ENCODE results near the gene HPGDS. TPM values are rescaled to one million over a fixed set of nuclear protein-coding genes. Genes with fewer than 3 reads are reported as not detected.

The HPGDS gene
- total and polyA plus RNA-seq, 2 donors (not counting 1 experiment from before 2014, with no cell fraction given): not detected

DNA sequence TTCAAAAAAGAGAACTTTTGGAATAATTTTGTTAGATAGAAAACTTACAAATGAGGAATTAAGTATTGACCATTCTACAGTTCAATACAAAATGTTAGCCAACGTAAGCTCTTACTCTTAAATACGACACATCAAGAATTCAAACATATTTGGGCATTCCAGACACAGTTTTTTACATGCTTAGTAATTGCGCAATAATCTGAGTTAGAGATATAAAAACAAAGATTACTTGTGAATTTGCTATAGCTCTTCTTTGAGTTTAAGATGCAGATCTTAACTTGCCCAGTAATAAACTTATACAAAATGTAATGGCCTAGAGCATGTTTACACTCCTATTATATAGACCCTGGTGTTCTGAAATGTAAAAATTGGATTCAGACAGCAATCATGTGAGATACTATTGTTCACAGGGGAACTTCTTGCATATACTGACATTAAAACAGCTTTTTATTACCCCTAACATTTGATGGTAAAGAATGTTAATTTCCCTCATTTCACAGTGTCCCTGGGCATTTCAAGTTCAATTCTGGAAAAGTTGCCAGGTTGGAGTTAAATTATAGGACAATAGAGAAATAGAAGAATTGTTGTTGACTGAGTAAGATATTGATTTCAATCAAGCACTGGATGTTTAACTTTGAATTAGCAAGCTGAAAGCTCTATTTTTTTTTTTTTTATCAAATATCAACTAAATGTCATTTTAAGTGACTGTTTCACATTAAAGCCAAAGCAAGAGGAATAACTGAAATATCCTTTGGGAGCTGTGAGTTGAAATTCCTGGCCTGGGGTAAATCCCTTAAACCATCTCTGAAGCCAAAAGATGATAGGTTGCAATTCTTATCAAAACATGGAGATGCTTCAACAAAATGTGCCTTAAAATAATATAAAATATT, 910 bp downstream of the HPGDS start:
- no peaks in the 10 kb centered on the region for H3K9me3 Mint-ChIP-seq (ENCODE audit: insufficient read depth)
- H3K4me1 Mint-ChIP-seq: peaks cover 15% of the 10 kb centered on the region
- H3K27ac Mint-ChIP-seq: no peak overlapping the region
- Histone ChIP-seq H3K79me2 (ENCODE audit: control insufficient read depth, insufficient read depth, low read length) (no peaks in the 10 kb centered on the region), H3K9me3 (ENCODE audit: control extremely low read depth in 1 of 3, control insufficient read depth in 2 of 3, insufficient read depth in 1 of 3, low read length in 2 of 3) (peaks cover 0 to 3% (median 0%) of the 10 kb centered on the region in 3 donors), H2AFZ (ENCODE audit: insufficient read depth, low read depth, low read length, poor library complexity, severe bottlenecking) (no peak overlapping the region), H3K27me3 (replicated peaks in 1 of 4; ENCODE audit: control extremely low read depth in 1 of 4, control insufficient read depth in 3 of 4, insufficient read depth in 4 of 4, low read length in 3 of 4) (no peaks in the 10 kb centered on the region), H3K4me3 (ENCODE audit: control extremely low read depth in 1 of 5, extremely low read depth in 1 of 5, insufficient read depth in 1 of 5, low read depth in 2 of 5, low read length in 4 of 5) (no peak overlapping the region), H4K20me1 (ENCODE audit: control insufficient read depth, insufficient read depth, low read length, poor library complexity, severe bottlenecking) (no peaks in the 10 kb centered on the region), H3K36me3 (replicated peaks in 1 of 2; ENCODE audit: control extremely low read depth in 1 of 2, control insufficient read depth in 1 of 2, extremely low read depth in 1 of 2, insufficient read depth in 2 of 2, low read length in 1 of 2) (no peaks in the 10 kb centered on the region), H3K4me1 (ENCODE audit: control insufficient read depth in 2 of 2, insufficient read depth in 2 of 2, low read length in 2 of 2) (no peaks in the 10 kb centered on the region), H3K4me2 (replicated peaks; ENCODE audit: low read depth, low read length, poor library complexity, severe bottlenecking) (no peak overlapping the region), H3K9ac (ENCODE audit: low read length) (no peak overlapping the region), H3K27ac (ENCODE audit: low read length in 2 of 2) (no peak overlapping the region)
- TF ChIP-seq EZH2 (IDR thresholded peaks at IDR 0.05; ENCODE audit: borderline replicate concordance, insufficient read depth, low read depth, low read length, poor library complexity, severe bottlenecking): no peak
- POLR2A ChIA-PET: no interaction called here
- DNase-seq (no peak), ATAC-seq (ENCODE audit: low read depth) (no peak)
- no CpG with 5 or more reads among the region's 3 CpGs for WGBS (ENCODE audit: insufficient coverage)
- peaks cover 4% of the 10 kb centered on the region for H3K27me3 Mint-ChIP-seq
- CTCF ChIA-PET: no interaction called here
- H3K4me3 Mint-ChIP-seq: no peak overlapping the region
- intact Hi-C loops (cut with micrococcal nuclease): no loop called here

DNA sequence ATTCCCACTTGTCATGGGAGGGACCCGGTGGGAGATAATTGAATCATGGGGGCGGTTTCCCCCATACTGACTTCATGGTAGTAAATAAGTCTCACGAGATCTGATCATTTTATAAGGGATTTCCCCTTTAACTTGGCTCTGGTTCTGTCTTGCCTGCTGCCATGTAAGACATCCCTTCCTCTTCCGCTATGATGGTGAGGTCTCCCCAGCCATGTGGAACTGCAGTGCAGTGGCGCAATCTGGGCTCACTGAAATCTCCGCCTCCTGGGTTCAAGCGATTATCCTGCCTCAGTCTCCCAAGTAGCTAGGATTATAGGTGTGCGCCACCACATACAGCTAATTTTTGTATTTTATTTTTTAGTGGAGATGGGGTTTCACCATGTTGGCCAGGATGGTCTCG, 2.9 kb downstream of the HPGDS start:
- Histone ChIP-seq H3K36me3 (replicated peaks in 1 of 2; ENCODE audit: control extremely low read depth in 1 of 2, control insufficient read depth in 1 of 2, extremely low read depth in 1 of 2, insufficient read depth in 2 of 2, low read length in 1 of 2) (no peaks in the 10 kb centered on the region), H4K20me1 (ENCODE audit: control insufficient read depth, insufficient read depth, low read length, poor library complexity, severe bottlenecking) (no peaks in the 10 kb centered on the region), H3K9ac (ENCODE audit: low read length) (no peak overlapping the region), H3K9me3 (ENCODE audit: control extremely low read depth in 1 of 3, control insufficient read depth in 2 of 3, insufficient read depth in 1 of 3, low read length in 2 of 3) (peaks cover 0 to 3% (median 0%) of the 10 kb centered on the region in 3 donors), H3K4me3 (ENCODE audit: control extremely low read depth in 1 of 5, extremely low read depth in 1 of 5, insufficient read depth in 1 of 5, low read depth in 2 of 5, low read length in 4 of 5) (peak overlapping the region in 1 of 5 experiments; percentile 29), H3K27ac (ENCODE audit: low read length in 2 of 2) (no peak overlapping the region), H3K79me2 (ENCODE audit: control insufficient read depth, insufficient read depth, low read length) (no peaks in the 10 kb centered on the region), H3K4me1 (ENCODE audit: control insufficient read depth in 2 of 2, insufficient read depth in 2 of 2, low read length in 2 of 2) (no peaks in the 10 kb centered on the region), H2AFZ (ENCODE audit: insufficient read depth, low read depth, low read length, poor library complexity, severe bottlenecking) (peak overlapping the region; percentile 50), H3K4me2 (replicated peaks; ENCODE audit: low read depth, low read length, poor library complexity, severe bottlenecking) (peak overlapping the region; percentile 44), H3K27me3 (replicated peaks in 1 of 4; ENCODE audit: control extremely low read depth in 1 of 4, control insufficient read depth in 3 of 4, insufficient read depth in 4 of 4, low read length in 3 of 4) (no peaks in the 10 kb centered on the region)
- peak overlapping the region; percentile 77 for H3K4me3 Mint-ChIP-seq
- H3K27ac Mint-ChIP-seq: no peak overlapping the region
- ChIA-PET POLR2A (no interaction called here), CTCF (interaction anchor here (1.2 kb wide), 1 partner anchor 67 kb away, joined by 4 read pairs; no protein-coding TSS in a partner anchor)
- H3K27me3 Mint-ChIP-seq: peaks cover 4% of the 10 kb centered on the region
- WGBS (ENCODE audit: insufficient coverage): 75% methylated on average over 3 of the region's 9 CpGs
- TF ChIP-seq, protein P1, sequence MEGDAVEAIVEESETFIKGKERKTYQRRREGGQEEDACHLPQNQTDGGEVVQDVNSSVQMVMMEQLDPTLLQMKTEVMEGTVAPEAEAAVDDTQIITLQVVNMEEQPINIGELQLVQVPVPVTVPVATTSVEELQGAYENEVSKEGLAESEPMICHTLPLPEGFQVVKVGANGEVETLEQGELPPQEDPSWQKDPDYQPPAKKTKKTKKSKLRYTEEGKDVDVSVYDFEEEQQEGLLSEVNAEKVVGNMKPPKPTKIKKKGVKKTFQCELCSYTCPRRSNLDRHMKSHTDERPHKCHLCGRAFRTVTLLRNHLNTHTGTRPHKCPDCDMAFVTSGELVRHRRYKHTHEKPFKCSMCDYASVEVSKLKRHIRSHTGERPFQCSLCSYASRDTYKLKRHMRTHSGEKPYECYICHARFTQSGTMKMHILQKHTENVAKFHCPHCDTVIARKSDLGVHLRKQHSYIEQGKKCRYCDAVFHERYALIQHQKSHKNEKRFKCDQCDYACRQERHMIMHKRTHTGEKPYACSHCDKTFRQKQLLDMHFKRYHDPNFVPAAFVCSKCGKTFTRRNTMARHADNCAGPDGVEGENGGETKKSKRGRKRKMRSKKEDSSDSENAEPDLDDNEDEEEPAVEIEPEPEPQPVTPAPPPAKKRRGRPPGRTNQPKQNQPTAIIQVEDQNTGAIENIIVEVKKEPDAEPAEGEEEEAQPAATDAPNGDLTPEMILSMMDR (IDR thresholded peaks at IDR 0.05): no peak
- ATAC-seq (ENCODE audit: low read depth) (peak; percentile 17), DNase-seq (no peak)
- no peaks in the 10 kb centered on the region for H3K9me3 Mint-ChIP-seq (ENCODE audit: insufficient read depth)
- peaks cover 13% of the 10 kb centered on the region for H3K4me1 Mint-ChIP-seq
- intact Hi-C loops (cut with micrococcal nuclease): no loop called here

Measured in B cell (primary cell).